Left lobe of liver (tissue), 2 donors: ENCODE data around the gene NES. TPM values are rescaled to one million over a fixed set of nuclear protein-coding genes. Genes with fewer than 3 reads are reported as not detected.
"Not testable (repeated sequence)": the region's sequence is repeated elsewhere in the genome, so short reads cannot be mapped to it uniquely, and the experiment has no call there.

Source experiments
- ATAC-seq: fragments of 200-7000 bp; cut with Tn5 transposase; one replicate; pipeline ENCODE4 v1.9.1; 2020; ENCODE audit warnings: mild to moderate bottlenecking, moderate library complexity
- DNase-seq: peaks from one replicate; pipeline ENCODE4 v3.0.0-alpha.2; 2020; ENCODE audit warnings: low spot score
- total RNA-seq: library from RNA; stranded (reverse); gene quantifications from one replicate; pipeline ENCODE4 v1.2.1, GENCODE V29; 2021
- donor health status: DM: no; HTN: no; CAD: no; lungs with moderate emphysema.
- donor health status: DM: no; HTN: yes; CAD: no.

Gene NES
- total RNA-seq, 1 donor from 2014 or later, result 1.4 TPM

GRCh38 chr1:156648496-156648895, 28.7 kb downstream of the NES start:
- ATAC-seq, result no peak

GRCh38 chr1:156647351-156647750, 29.9 kb downstream of the NES start:
- DNase-seq, result no peak
- ATAC-seq, result no peak

More at GRCh38 chr1:156648496-156648895, 28.7 kb downstream of the NES start:
- no peak for DNase-seq

- DNase-seq (no peak), ATAC-seq (no peak)
These were observed 30.4 kb downstream of the NES start for GRCh38 chr1:156646738-156647211.

GRCh38 chr1:156645666-156646065, 31.5 kb downstream of the NES start:
- DNase-seq (no peak), ATAC-seq (no peak)

GRCh38 chr1:156645056-156645455, 32.2 kb downstream of the NES start:
- ATAC-seq, result no peak
- DNase-seq, result no peak

- ATAC-seq (no peak), DNase-seq (no peak)
These were observed 32.6 kb downstream of the NES start for GRCh38 chr1:156644640-156645039.

- ATAC-seq (no peak), DNase-seq (no peak)
These were observed 33.1 kb downstream of the NES start for GRCh38 chr1:156644146-156644545.

GRCh38 chr1:156643778-156644092, 33.5 kb downstream of the NES start:
- DNase-seq (no peak), ATAC-seq (no peak)

GRCh38 chr1:156643049-156643777, 34.0 kb downstream of the NES start:
- no peak for DNase-seq

GRCh38 chr1:156642265-156643048, 34.8 kb downstream of the NES start:
- ATAC-seq (no peak), DNase-seq (no peak)

More at GRCh38 chr1:156643049-156643777, 34.0 kb downstream of the NES start:
- no peak for ATAC-seq

- ATAC-seq (no peak), DNase-seq (no peak)
These were observed 35.4 kb downstream of the NES start, which contains the start of gene BCAN for GRCh38 chr1:156641761-156642264. Gene BCAN, plus strand, starts transcription at chr1:156642117. Its CDS starts 3,938 bp downstream, at chr1:156646055.

- no peak for ATAC-seq
- DNase-seq, result no peak
These were observed 36.1 kb downstream of the NES start for GRCh38 chr1:156640842-156641706.

GRCh38 chr1:156639601-156640101, 37.6 kb downstream of the NES start:
- ATAC-seq, result no peak
- DNase-seq, result no peak

- DNase-seq (no peak), ATAC-seq (no peak)
These were observed 38.8 kb downstream of the NES start for GRCh38 chr1:156638189-156638985.

GRCh38 chr1:156632355-156632754, 44.9 kb downstream of the NES start:
- DNase-seq (no peak), ATAC-seq (no peak)

GRCh38 chr1:156631152-156631551, 46.1 kb downstream of the NES start:
- not testable (repeated sequence) for DNase-seq, ATAC-seq

- no peak for ATAC-seq
- no peak for DNase-seq
These were observed 47.3 kb downstream of the NES start for GRCh38 chr1:156629823-156630449.

GRCh38 chr1:156627313-156627880, 49.8 kb downstream of the NES start:
- no peak for DNase-seq

GRCh38 chr1:156626079-156626438, 51.1 kb downstream of the NES start:
- DNase-seq (no peak), ATAC-seq (no peak)

More at GRCh38 chr1:156627313-156627880, 49.8 kb downstream of the NES start:
- ATAC-seq, result peak; percentile 80
